Epithelial cell of prostate (primary cell): ENCODE results near the gene TMEM156.
A peak's percentile ranks its signal among the peaks of the same experiment; 100 is the strongest.
"Not testable (repeated sequence)": the region's sequence is repeated elsewhere in the genome, so short reads cannot be mapped to it uniquely, and the experiment has no call there.

ENCODE experiments used
- DNase-seq: peaks from one replicate; pipeline ENCODE4 v3.0.0-alpha.2; 2011; ENCODE audit warnings: low read depth, low spot score
- H3K27ac ChIP-seq: fragments of 450-650 bp; 2 replicates; pipeline ENCODE4 v1.5.1; 2017; ENCODE audit warnings: mild to moderate bottlenecking

Gene TMEM156

GRCh38 chr4:39044364-39044955 is 12.3 kb upstream of the TMEM156 start:
- H3K27ac ChIP-seq: peak overlapping the region; percentile 88
- DNase-seq: peak; percentile 63

- H3K27ac ChIP-seq: peak overlapping the region; percentile 88
- DNase-seq: no peak
Observed at GRCh38 chr4:39043861-39044363, 11.7 kb upstream of the TMEM156 start.

- DNase-seq: no peak
- peak overlapping the region; percentile 88 for H3K27ac ChIP-seq
Observed at GRCh38 chr4:39043058-39043860, 11.1 kb upstream of the TMEM156 start.

- no peak for DNase-seq
- peak overlapping the region; percentile 88 for H3K27ac ChIP-seq
Observed at GRCh38 chr4:39042366-39042765, 10.2 kb upstream of the TMEM156 start.

GRCh38 chr4:39039108-39039507 is 6.9 kb upstream of the TMEM156 start:
- no peak for DNase-seq
- H3K27ac ChIP-seq: no peak overlapping the region

GRCh38 chr4:39037941-39038340 is 5.7 kb upstream of the TMEM156 start:
- no peak for DNase-seq

GRCh38 chr4:39037491-39037825 is 5.2 kb upstream of the TMEM156 start:
- DNase-seq: peak; percentile 49
- peak overlapping the region; percentile 86 for H3K27ac ChIP-seq

More at GRCh38 chr4:39037941-39038340, 5.7 kb upstream of the TMEM156 start:
- H3K27ac ChIP-seq: peak overlapping the region; percentile 86

- H3K27ac ChIP-seq: peak overlapping the region; percentile 86
- peak; percentile 69 for DNase-seq
Observed at GRCh38 chr4:39036172-39036571, 4.0 kb upstream of the TMEM156 start.

GRCh38 chr4:39031590-39032020 is 604 bp downstream of the TMEM156 start:
- not testable (repeated sequence) for DNase-seq
- peak overlapping the region; percentile 96 for H3K27ac ChIP-seq

GRCh38 chr4:39030725-39031124 is 1.5 kb downstream of the TMEM156 start:
- no peak for DNase-seq
- H3K27ac ChIP-seq: peak overlapping the region; percentile 96

GRCh38 chr4:39029752-39030694 is 2.2 kb downstream of the TMEM156 start:
- peak overlapping the region; percentile 96 for H3K27ac ChIP-seq
- no peak for DNase-seq

GRCh38 chr4:39026096-39026495 is 6.1 kb downstream of the TMEM156 start:
- H3K27ac ChIP-seq: peak overlapping the region; percentile 5

GRCh38 chr4:39025552-39026085 is 6.6 kb downstream of the TMEM156 start:
- no peak for DNase-seq
- peak overlapping the region; percentile 5 for H3K27ac ChIP-seq

More at GRCh38 chr4:39026096-39026495, 6.1 kb downstream of the TMEM156 start:
- no peak for DNase-seq

- DNase-seq: no peak
- no peak overlapping the region for H3K27ac ChIP-seq
Observed at GRCh38 chr4:39024311-39024865, 7.8 kb downstream of the TMEM156 start.

- DNase-seq: no peak
- H3K27ac ChIP-seq: no peak overlapping the region
Observed at GRCh38 chr4:39023059-39023458, 9.2 kb downstream of the TMEM156 start.

- no peak overlapping the region for H3K27ac ChIP-seq
- no peak for DNase-seq
Observed at GRCh38 chr4:39022241-39022640, 10.0 kb downstream of the TMEM156 start.

GRCh38 chr4:39021631-39022030 is 10.6 kb downstream of the TMEM156 start:
- no peak overlapping the region for H3K27ac ChIP-seq
- DNase-seq: no peak

GRCh38 chr4:39020130-39020529 is 12.1 kb downstream of the TMEM156 start:
- no peak for DNase-seq
- no peak overlapping the region for H3K27ac ChIP-seq

GRCh38 chr4:39014028-39014427 is 18.2 kb downstream of the TMEM156 start:
- no peak for DNase-seq
- H3K27ac ChIP-seq: no peak overlapping the region

GRCh38 chr4:39004758-39005157 is 27.5 kb downstream of the TMEM156 start:
- no peak overlapping the region for H3K27ac ChIP-seq
- DNase-seq: no peak
